Measurements from ENCODE around the gene AHSP.
"Not testable (repeated sequence)": the region's sequence is repeated elsewhere in the genome, so short reads cannot be mapped to it uniquely, and the experiment has no call there.

The AHSP gene

GRCh38 chr16:31523768-31524167 is 3.9 kb upstream of the AHSP start:
- not testable (repeated sequence) for H3K9me3 ChIP-seq (ENCODE audit: control insufficient read depth, low read length); H3K18ac ChIP-seq (ENCODE audit: low read depth in 1 of 2, low read length in 2 of 2); H3K23ac ChIP-seq (ENCODE audit: low read length in 2 of 2); H3K9ac ChIP-seq (ENCODE audit: low read length); H2BK12ac ChIP-seq (ENCODE audit: low read length in 2 of 2); H3K36me3 ChIP-seq (ENCODE audit: control insufficient read depth in 1 of 2, insufficient read depth in 2 of 2, low read depth in 1 of 2, low read length in 2 of 2); DNase-seq; H4K8ac ChIP-seq (ENCODE audit: low read length); H2AK5ac ChIP-seq (ENCODE audit: low read length, severe bottlenecking); H3K4me3 ChIP-seq (ENCODE audit: insufficient read depth in 1 of 2, low read depth in 1 of 2, low read length in 2 of 2); H3K4me2 ChIP-seq (ENCODE audit: low read length, poor library complexity, severe bottlenecking); H3K14ac ChIP-seq (ENCODE audit: low read length in 2 of 2); H2BK5ac ChIP-seq (ENCODE audit: low read depth, low read length, poor library complexity, severe bottlenecking); H3K79me1 ChIP-seq (replicated peaks; ENCODE audit: low read length, poor library complexity, severe bottlenecking); H2BK15ac ChIP-seq (ENCODE audit: low read depth, poor library complexity, severe bottlenecking); H2BK120ac ChIP-seq (ENCODE audit: low read depth, low read length); H4K91ac ChIP-seq (ENCODE audit: low read length); H3K4me1 ChIP-seq (ENCODE audit: control insufficient read depth, insufficient read depth, low read depth, low read length); H3K27ac ChIP-seq (ENCODE audit: low read length, poor library complexity, severe bottlenecking); H3K4ac ChIP-seq (ENCODE audit: low read depth in 1 of 2, low read length in 2 of 2); H2AFZ ChIP-seq (ENCODE audit: low read depth, low read length)
- WGBS = no CpG with 5 or more reads among the region's 6 CpGs
- peaks cover 14 to 15% of the 10 kb centered on the region in 2 experiments for H3K27me3 ChIP-seq (ENCODE audit: control insufficient read depth in 1 of 2, insufficient read depth in 1 of 2, low read length in 2 of 2)

DNA sequence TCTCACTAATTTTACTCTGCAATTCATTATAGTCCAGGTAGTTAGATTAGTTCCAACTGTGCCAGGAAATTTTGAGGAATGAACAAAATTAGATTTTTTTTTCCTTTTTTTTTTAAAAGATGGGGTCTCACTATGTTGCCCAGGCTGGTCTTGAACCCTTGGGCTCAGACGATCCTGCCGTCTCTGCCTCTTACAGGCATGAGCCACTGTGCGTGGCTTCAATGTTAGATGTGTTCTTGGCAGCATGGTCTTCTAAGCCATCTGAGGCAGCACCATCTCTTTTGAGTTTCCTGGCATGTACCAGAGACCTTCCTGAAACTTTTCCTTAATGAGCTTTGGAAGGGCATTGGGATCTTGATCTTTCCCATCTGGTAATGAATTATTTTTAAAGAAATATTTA is 2.6 kb upstream of the AHSP start:
- Histone ChIP-seq H3K79me1 (replicated peaks; ENCODE audit: low read length, poor library complexity, severe bottlenecking) (no peaks in the 10 kb centered on the region), H3K4me1 (ENCODE audit: control insufficient read depth, insufficient read depth, low read depth, low read length) (no peaks in the 10 kb centered on the region), H4K91ac (ENCODE audit: low read length) (no peak overlapping the region), H2BK5ac (ENCODE audit: low read depth, low read length, poor library complexity, severe bottlenecking) (no peak overlapping the region), H2AFZ (ENCODE audit: low read depth, low read length) (no peak overlapping the region), H2AK5ac (ENCODE audit: low read length, severe bottlenecking) (no peak overlapping the region), H3K23ac (ENCODE audit: low read length in 2 of 2) (no peak overlapping the region), H3K36me3 (ENCODE audit: control insufficient read depth in 1 of 2, insufficient read depth in 2 of 2, low read depth in 1 of 2, low read length in 2 of 2) (no peaks in the 10 kb centered on the region), H3K9me3 (ENCODE audit: control insufficient read depth, low read length) (peaks cover 3% of the 10 kb centered on the region), H3K4ac (ENCODE audit: low read depth in 1 of 2, low read length in 2 of 2) (no peak overlapping the region), H3K27me3 (ENCODE audit: control insufficient read depth in 1 of 2, insufficient read depth in 1 of 2, low read length in 2 of 2) (peaks cover 26 to 27% of the 10 kb centered on the region in 2 experiments), H3K4me2 (ENCODE audit: low read length, poor library complexity, severe bottlenecking) (no peak overlapping the region), H3K14ac (ENCODE audit: low read length in 2 of 2) (no peak overlapping the region), H2BK12ac (ENCODE audit: low read length in 2 of 2) (no peak overlapping the region), H3K4me3 (ENCODE audit: insufficient read depth in 1 of 2, low read depth in 1 of 2, low read length in 2 of 2) (no peak overlapping the region), H2BK15ac (ENCODE audit: low read depth, poor library complexity, severe bottlenecking) (no peak overlapping the region), H2BK120ac (ENCODE audit: low read depth, low read length) (no peak overlapping the region), H4K8ac (ENCODE audit: low read length) (no peak overlapping the region), H3K18ac (ENCODE audit: low read depth in 1 of 2, low read length in 2 of 2) (no peak overlapping the region), H3K27ac (ENCODE audit: low read length, poor library complexity, severe bottlenecking) (no peak overlapping the region), H3K9ac (ENCODE audit: low read length) (no peak overlapping the region)
- DNase-seq = no peak
- WGBS = 90% methylated on average over 3 of the region's 3 CpGs

- Histone ChIP-seq H2AK5ac (ENCODE audit: low read length, severe bottlenecking) (no peak overlapping the region), H3K23ac (ENCODE audit: low read length in 2 of 2) (no peak overlapping the region), H3K4me3 (ENCODE audit: insufficient read depth in 1 of 2, low read depth in 1 of 2, low read length in 2 of 2) (no peak overlapping the region), H3K4me2 (ENCODE audit: low read length, poor library complexity, severe bottlenecking) (no peak overlapping the region), H4K8ac (ENCODE audit: low read length) (no peak overlapping the region), H3K18ac (ENCODE audit: low read depth in 1 of 2, low read length in 2 of 2) (no peak overlapping the region), H4K91ac (ENCODE audit: low read length) (no peak overlapping the region), H3K9ac (ENCODE audit: low read length) (no peak overlapping the region), H3K4me1 (ENCODE audit: control insufficient read depth, insufficient read depth, low read depth, low read length) (no peaks in the 10 kb centered on the region), H3K79me1 (replicated peaks; ENCODE audit: low read length, poor library complexity, severe bottlenecking) (no peaks in the 10 kb centered on the region), H2BK15ac (ENCODE audit: low read depth, poor library complexity, severe bottlenecking) (no peak overlapping the region), H3K27me3 (ENCODE audit: control insufficient read depth in 1 of 2, insufficient read depth in 1 of 2, low read length in 2 of 2) (peaks cover 35 to 46% of the 10 kb centered on the region in 2 experiments), H3K36me3 (ENCODE audit: control insufficient read depth in 1 of 2, insufficient read depth in 2 of 2, low read depth in 1 of 2, low read length in 2 of 2) (no peaks in the 10 kb centered on the region), H2BK120ac (ENCODE audit: low read depth, low read length) (no peak overlapping the region), H3K4ac (ENCODE audit: low read depth in 1 of 2, low read length in 2 of 2) (no peak overlapping the region), H3K27ac (ENCODE audit: low read length, poor library complexity, severe bottlenecking) (no peak overlapping the region), H3K9me3 (ENCODE audit: control insufficient read depth, low read length) (peaks cover 3% of the 10 kb centered on the region), H2BK5ac (ENCODE audit: low read depth, low read length, poor library complexity, severe bottlenecking) (no peak overlapping the region), H3K14ac (ENCODE audit: low read length in 2 of 2) (no peak overlapping the region), H2AFZ (ENCODE audit: low read depth, low read length) (no peak overlapping the region), H2BK12ac (ENCODE audit: low read length in 2 of 2) (no peak overlapping the region)
- 21% methylated on average over 9 of the region's 11 CpGs for WGBS
- DNase-seq = no peak
Measured at GRCh38 chr16:31528523-31529107, 915 bp downstream of the AHSP start.

DNA sequence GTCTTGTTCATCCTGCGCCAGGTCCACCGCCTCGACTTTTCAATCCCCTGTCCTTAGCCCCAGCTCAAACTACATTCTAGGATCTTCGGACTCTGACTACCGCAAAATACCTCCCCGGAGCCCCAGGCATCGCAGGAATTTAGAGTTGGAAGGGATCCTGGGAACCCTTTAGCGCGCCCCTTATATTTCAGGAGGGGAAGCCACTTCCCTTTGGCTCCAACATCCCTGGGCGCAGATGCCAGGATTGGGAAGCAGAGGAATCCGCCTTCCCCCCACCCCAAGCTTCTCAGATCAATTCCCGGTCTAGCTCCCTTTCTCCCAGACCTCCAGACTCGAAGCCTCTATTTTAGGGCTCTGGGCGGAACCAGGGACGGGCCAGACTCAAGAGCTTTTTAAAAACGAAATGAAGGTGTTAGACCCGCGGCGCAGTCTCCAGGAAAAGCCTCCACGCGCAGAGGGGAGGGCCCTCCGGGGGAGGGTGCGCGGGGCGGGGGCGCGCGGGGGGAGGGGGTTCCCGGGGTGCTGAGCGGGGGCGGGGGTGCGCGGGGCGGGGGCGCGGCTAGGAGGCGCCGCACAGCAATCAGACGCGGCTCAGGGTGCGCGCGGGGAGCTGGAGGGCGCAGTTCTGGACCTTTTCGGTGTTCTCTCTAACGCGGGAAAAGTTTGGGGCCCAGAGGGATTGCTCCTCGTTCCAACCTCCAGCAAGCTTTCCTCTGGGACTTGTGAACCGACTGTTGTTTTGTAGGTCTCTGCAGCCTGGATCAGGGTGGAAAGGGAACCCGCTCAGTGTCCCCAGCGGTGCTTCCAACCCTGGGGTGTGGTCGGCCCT is 1.6 kb downstream of the AHSP start:
- H3K27me3 ChIP-seq (ENCODE audit: control insufficient read depth in 1 of 2, insufficient read depth in 1 of 2, low read length in 2 of 2) = peaks cover 35 to 46% of the 10 kb centered on the region in 2 experiments
- DNase-seq = no peak
- H3K4me2 ChIP-seq (ENCODE audit: low read length, poor library complexity, severe bottlenecking) = no peak overlapping the region
- 8% methylated on average over 28 of the region's 52 CpGs for WGBS
- H3K79me1 ChIP-seq (replicated peaks; ENCODE audit: low read length, poor library complexity, severe bottlenecking) = no peaks in the 10 kb centered on the region
- no peak overlapping the region for H3K18ac ChIP-seq (ENCODE audit: low read depth in 1 of 2, low read length in 2 of 2)
- H3K4me1 ChIP-seq (ENCODE audit: control insufficient read depth, insufficient read depth, low read depth, low read length) = no peaks in the 10 kb centered on the region
- H2AK5ac ChIP-seq (ENCODE audit: low read length, severe bottlenecking) = no peak overlapping the region
- H2BK12ac ChIP-seq (ENCODE audit: low read length in 2 of 2) = no peak overlapping the region
- no peak overlapping the region for H4K91ac ChIP-seq (ENCODE audit: low read length)
- H3K9ac ChIP-seq (ENCODE audit: low read length) = no peak overlapping the region
- H3K23ac ChIP-seq (ENCODE audit: low read length in 2 of 2) = no peak overlapping the region
- no peak overlapping the region for H3K4me3 ChIP-seq (ENCODE audit: insufficient read depth in 1 of 2, low read depth in 1 of 2, low read length in 2 of 2)
- peaks cover 3% of the 10 kb centered on the region for H3K9me3 ChIP-seq (ENCODE audit: control insufficient read depth, low read length)
- no peak overlapping the region for H3K14ac ChIP-seq (ENCODE audit: low read length in 2 of 2)
- H2AFZ ChIP-seq (ENCODE audit: low read depth, low read length) = no peak overlapping the region
- no peak overlapping the region for H3K27ac ChIP-seq (ENCODE audit: low read length, poor library complexity, severe bottlenecking)
- no peak overlapping the region for H3K4ac ChIP-seq (ENCODE audit: low read depth in 1 of 2, low read length in 2 of 2)
- H4K8ac ChIP-seq (ENCODE audit: low read length) = no peak overlapping the region
- H2BK120ac ChIP-seq (ENCODE audit: low read depth, low read length) = no peak overlapping the region
- H2BK15ac ChIP-seq (ENCODE audit: low read depth, poor library complexity, severe bottlenecking) = no peak overlapping the region
- H3K36me3 ChIP-seq (ENCODE audit: control insufficient read depth in 1 of 2, insufficient read depth in 2 of 2, low read depth in 1 of 2, low read length in 2 of 2) = no peaks in the 10 kb centered on the region
- H2BK5ac ChIP-seq (ENCODE audit: low read depth, low read length, poor library complexity, severe bottlenecking) = no peak overlapping the region

All from mesenchymal stem cell (in vitro differentiated cells and primary cell).